Mesodermal cell (in vitro differentiated cells): ENCODE data around the gene COL20A1.

Source experiments
- H3K27ac ChIP-seq: 2 replicates; pipeline ENCODE4 v1.7.0; 2013; ENCODE audit warnings: mild to moderate bottlenecking, low read depth, low read length, moderate library complexity; ENCODE audit not compliant: severe bottlenecking
- H3K36me3 ChIP-seq: 2 replicates; pipeline ENCODE4 v1.7.1; 2013; ENCODE audit warnings: mild to moderate bottlenecking, low read length, moderate library complexity; ENCODE audit not compliant: control insufficient read depth, insufficient read depth
- H3K4me1 ChIP-seq: one replicate; pipeline ENCODE4 v1.7.1; 2013; ENCODE audit warnings: mild to moderate bottlenecking, low read length; ENCODE audit not compliant: insufficient read depth, control insufficient read depth, poor library complexity, severe bottlenecking
- H3K4me3 ChIP-seq: 2 replicates; pipeline ENCODE4 v1.7.0; 2013; ENCODE audit warnings: low read length, control low read depth, mild to moderate bottlenecking; ENCODE audit not compliant: insufficient read depth, poor library complexity, severe bottlenecking; ENCODE audit errors: extremely low read depth
- H3K9me3 ChIP-seq: 2 replicates; pipeline ENCODE4 v1.7.1; 2013; ENCODE audit warnings: mild to moderate bottlenecking, low read length, moderate library complexity; ENCODE audit not compliant: control insufficient read depth
- WGBS, 2 experiments: methylation state at CpG; one replicate each; pipeline ENCODE4 v1.1.5; 2013; ENCODE audit warnings: missing lambda C conversion rate in 2 of 2; ENCODE audit not compliant: insufficient coverage in 2 of 2; 5-methylcytosine and 5-hydroxymethylcytosine counted together

The COL20A1 gene

GRCh38 chr20:63357921-63358905 lies 65.2 kb downstream of the COL20A1 start:
- Histone ChIP-seq H3K9me3 (no peaks in the 10 kb centered on the region), H3K4me3 (no peak overlapping the region), H3K4me1 (peaks cover 4% of the 10 kb centered on the region), H3K36me3 (no peaks in the 10 kb centered on the region), H3K27ac (no peak overlapping the region)
- 89 to 91% methylated on average over 23 to 26 of the region's 26 CpGs for WGBS, 2 experiments

DNA sequence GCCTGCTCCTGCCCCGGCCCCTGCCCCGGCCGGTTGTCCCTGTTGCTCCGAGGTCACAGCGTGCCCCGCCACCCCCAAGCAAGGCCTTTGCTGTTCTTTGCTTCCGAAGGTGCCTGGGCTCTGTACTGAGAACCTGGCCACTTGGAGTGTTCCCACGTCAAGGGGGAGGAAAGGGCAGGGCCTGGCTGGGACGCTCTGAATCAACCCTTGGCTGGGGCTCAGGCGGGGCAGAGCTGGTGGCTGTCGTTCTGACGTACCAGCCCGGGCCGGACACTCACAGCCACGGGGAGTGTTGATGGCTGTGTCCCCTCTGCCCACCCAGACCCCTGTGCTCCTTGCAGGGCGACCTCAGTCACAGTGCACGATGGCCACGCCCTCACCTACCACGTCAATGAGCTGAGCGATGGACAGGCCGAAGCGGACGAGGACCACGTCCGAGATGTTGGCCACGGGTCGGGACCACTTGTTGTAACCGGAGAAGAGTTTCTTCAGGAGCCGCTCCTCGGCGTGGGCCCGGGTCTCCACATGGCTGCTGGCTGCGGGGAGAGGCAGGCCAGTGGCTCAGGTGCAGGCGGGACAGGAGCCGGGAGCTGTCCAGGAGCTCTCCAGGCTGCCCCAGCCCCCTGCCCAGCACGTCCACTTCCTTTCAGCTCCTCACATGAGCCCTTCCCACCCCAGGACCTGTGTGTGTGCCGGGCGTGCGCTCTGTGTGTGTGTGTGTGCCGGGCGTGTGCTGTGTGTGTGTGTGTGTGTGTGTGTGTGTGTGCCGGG lies 66.4 kb downstream of the COL20A1 start:
- H3K27ac ChIP-seq, result no peak overlapping the region
- H3K4me3 ChIP-seq, result no peak overlapping the region
- H3K4me1 ChIP-seq, result peaks cover 4% of the 10 kb centered on the region
- H3K9me3 ChIP-seq, result no peaks in the 10 kb centered on the region
- H3K36me3 ChIP-seq, result no peaks in the 10 kb centered on the region
- 91 to 93% methylated on average over 23 to 33 of the region's 42 CpGs for WGBS, 2 experiments

DNA sequence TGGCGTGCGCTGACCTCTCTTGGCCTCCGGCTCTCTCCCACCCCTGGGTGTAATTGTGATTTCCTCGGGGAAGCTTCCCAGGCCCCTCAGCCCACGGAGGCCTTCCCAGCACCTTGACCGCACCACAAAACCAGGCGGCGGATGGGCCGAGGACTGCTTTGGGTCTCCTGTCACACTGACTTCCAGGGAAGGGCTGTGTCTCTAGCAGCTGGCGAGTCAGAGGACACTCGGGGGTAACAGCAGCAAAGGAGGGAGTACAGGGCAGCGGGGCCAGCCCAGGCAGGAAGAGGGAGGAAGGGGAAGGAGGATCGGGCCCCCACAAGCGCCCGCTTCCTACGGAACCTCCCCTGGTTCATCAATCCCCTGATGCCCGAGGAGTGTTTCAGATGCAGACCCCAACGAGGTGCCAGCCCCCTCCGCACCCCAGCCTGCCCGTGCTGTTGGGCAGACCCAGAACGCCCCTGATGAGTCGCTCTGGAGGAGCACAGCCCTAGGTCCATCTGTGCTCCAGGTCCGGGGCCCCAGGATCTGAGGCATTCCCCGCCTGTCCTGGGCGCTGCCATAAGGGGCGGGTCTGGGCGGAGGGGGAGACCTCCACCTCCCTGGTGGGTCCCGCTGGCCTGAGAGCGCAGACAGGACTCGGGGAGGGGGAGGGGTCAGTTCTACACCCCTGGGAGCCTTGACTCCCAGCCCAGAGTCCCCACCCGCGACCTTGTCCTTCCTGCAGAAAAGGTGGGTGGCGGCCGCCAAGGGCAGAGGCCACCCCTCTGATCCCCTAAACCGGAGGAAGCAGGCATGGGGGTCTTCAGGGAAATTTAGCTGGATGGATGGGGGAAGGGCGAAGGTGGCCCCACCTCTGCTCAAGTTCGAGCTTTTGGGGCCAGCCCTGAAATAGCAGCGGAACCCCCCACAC lies 67.2 kb downstream of the COL20A1 start:
- no peaks in the 10 kb centered on the region for H3K9me3 ChIP-seq
- H3K4me3 ChIP-seq, result no peak overlapping the region
- 50 to 57% methylated on average over 24 to 26 of the region's 38 CpGs for WGBS, 2 experiments
- no peak overlapping the region for H3K27ac ChIP-seq
- H3K36me3 ChIP-seq, result no peaks in the 10 kb centered on the region
- H3K4me1 ChIP-seq, result peaks cover 4% of the 10 kb centered on the region

DNA sequence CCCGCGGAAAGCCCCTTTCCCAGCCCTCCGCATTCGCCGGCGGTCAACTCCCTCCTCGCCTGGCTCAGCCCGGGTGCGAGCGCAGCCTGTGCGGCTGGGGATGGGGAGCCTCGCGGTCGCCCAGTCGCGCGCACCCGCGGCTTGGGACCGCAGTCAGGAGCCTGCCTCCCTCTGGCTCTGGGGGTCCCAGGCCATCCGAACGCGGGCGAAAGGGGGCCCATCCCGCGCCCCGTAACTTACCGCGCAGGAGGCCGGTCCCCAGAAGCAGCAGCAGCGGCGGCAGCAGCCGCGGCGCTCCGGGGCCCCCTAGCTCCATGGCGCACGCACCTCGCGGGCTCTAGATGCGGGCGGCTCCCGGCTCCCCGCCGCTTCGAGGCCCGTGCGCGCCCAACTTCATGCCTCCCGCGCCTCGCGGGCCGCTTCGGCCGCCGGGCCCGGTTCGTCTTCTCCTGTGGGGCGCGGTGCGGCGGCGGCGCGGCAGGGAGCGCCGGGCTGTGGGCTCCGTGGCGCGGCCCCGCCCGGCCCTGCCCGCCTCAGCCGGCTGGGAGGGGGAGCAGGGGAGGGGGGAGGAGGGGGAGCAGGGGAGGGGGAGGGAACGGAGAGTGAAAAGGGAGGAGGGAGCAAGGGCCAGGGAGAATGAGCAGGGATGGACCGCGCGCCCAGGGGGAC lies 68.0 kb downstream of the COL20A1 start, which contains the start of gene CHRNA4:
TSS of gene CHRNA4 (minus strand) at position 500 of the 669 bp plus-strand sequence. CDS start at position 316, 184 bp downstream.
- WGBS, 2 experiments, result 2% methylated on average over 47 to 51 of the region's 79 CpGs

DNA sequence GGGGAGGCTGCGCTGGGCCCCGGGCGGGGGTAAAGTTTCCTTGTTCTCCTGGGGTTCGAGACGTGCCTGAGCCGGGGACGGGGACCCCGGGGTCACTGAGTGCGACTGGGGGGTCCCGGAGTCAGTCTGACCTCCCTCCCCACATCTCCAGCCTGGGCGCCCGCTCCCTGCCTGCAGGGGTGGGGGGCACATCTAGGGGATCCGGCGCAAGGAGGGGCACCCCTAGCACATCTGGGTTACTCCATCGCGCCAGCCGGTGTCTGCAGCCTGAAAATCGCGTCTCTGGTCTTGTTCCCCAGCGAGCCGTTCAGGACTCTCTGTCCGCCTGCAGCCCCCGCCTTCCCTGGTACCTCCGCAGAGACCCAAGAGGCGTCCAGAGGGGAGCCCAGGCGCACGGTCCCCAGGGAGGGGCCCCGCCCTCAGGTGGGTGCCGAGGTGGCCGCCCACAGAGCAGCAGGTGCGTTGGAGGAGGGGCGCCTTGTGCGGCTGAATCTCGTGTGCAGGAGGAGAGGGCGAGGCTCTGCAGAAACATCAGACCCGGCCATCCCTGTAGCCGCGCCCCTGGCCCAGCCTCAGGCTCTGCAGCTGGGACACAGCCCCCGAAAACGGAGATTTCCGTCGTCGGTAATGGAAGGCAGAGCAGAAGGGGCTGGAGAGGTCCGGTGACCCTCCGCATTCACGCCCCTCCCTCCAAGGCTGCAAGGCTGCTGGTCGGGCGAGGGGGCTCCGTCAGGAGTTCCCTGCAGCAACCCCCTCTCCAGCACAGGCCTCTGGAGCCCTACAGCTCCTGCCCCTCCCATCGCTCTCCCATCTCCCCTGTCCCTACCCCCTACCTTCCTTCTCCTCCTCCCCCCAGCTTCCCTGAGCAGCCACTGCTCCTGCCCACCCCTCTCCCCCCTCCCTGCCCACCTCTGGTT lies 68.8 kb downstream of the COL20A1 start:
- 12 to 14% methylated on average over 33 to 47 of the region's 50 CpGs for WGBS, 2 experiments
- peaks cover 4% of the 10 kb centered on the region for H3K4me1 ChIP-seq

More for the DNA sequence above, 68.0 kb downstream of the COL20A1 start, which contains the start of gene CHRNA4:
- peaks cover 4% of the 10 kb centered on the region for H3K4me1 ChIP-seq
- no peaks in the 10 kb centered on the region for H3K9me3 ChIP-seq
- no peaks in the 10 kb centered on the region for H3K36me3 ChIP-seq
- peak within 1 kb of the TSS; percentile 14 for H3K4me3 ChIP-seq
- H3K27ac ChIP-seq, result no peak within 1 kb of the TSS

DNA sequence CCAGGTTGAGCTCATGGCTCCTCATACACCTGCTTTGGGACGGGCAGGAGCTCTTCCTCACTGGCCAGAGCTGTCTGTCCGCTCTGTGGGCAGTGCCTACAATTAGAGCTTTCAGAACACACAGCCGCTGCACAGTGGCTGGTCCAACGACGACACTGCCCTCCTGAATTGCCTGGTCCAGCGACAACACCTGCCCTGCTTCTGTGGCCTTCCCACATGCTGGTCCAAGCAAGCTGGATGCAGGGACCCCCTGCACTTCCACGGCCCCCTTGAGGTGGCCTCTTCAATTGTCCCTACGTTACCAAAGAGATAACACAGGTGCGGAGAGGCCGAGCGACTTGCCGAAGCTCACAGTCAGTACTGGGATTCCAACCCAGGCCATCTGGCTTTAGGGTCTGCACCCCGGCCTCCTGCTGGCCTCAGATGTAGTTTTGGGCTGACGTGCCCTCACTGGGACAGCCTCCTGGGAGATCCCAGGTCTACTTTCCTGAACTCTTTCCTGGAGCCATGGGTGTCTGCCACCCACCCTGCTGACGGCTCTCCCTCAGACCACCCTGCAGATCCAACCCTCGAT lies 69.5 kb downstream of the COL20A1 start:
- 70 to 75% methylated on average over 16 of the region's 16 CpGs for WGBS, 2 experiments
- no peak overlapping the region for H3K4me3 ChIP-seq
- no peaks in the 10 kb centered on the region for H3K36me3 ChIP-seq
- H3K9me3 ChIP-seq, result no peaks in the 10 kb centered on the region
- no peak overlapping the region for H3K27ac ChIP-seq
- peaks cover 4% of the 10 kb centered on the region for H3K4me1 ChIP-seq

More for the DNA sequence above, 68.8 kb downstream of the COL20A1 start:
- Histone ChIP-seq H3K9me3 (no peaks in the 10 kb centered on the region), H3K36me3 (no peaks in the 10 kb centered on the region), H3K27ac (no peak overlapping the region), H3K4me3 (no peak overlapping the region)

DNA sequence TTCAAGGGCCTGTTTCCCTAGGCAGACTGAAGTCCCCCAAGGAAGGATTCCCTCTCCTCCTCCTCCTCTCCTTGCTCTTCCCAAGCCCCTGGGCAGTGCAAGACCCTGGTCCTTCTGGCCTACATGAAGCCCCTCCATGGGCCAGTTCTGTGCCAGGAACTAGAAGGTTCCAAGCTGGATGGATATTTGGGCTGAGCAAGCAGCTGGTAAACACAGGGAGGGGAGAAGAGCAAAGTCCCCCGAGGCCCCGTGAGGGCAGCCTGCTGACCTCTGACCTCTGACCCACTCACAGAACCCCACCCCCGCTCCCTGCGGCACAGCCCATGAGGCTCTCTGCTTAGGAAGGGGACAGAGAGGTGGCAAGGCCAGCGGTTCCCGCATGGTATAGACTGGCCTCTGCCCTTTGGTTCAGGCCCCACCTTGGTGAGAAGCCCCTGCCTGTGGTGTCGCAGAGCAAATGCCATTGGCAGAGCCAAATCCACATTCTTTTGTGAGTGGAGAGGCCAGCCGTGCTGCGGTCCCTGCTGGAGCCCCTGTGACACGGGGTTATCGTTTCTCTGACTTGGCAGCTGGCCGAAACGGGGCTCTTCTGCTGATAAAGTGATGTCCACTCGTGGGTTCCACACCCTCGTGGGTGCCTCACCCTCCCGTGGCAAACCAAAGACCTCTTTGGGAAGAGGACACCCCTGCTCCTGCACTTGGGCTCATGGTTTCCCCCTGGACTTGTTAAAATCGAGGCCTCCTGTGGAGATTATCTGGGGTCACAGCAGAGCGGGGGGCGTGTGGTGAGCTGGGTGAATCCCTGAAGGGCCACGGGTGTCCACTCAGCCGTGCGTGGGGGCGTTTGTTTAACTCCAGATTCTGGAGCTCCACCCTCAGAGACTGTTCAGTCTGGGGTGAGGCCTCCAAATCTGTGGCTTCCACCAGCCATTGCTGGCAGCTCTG lies 70.3 kb downstream of the COL20A1 start:
- 79 to 82% methylated on average over 21 to 23 of the region's 23 CpGs for WGBS, 2 experiments
- Histone ChIP-seq H3K4me3 (no peak overlapping the region), H3K9me3 (no peaks in the 10 kb centered on the region), H3K36me3 (no peaks in the 10 kb centered on the region), H3K27ac (no peak overlapping the region), H3K4me1 (peaks cover 4% of the 10 kb centered on the region)

DNA sequence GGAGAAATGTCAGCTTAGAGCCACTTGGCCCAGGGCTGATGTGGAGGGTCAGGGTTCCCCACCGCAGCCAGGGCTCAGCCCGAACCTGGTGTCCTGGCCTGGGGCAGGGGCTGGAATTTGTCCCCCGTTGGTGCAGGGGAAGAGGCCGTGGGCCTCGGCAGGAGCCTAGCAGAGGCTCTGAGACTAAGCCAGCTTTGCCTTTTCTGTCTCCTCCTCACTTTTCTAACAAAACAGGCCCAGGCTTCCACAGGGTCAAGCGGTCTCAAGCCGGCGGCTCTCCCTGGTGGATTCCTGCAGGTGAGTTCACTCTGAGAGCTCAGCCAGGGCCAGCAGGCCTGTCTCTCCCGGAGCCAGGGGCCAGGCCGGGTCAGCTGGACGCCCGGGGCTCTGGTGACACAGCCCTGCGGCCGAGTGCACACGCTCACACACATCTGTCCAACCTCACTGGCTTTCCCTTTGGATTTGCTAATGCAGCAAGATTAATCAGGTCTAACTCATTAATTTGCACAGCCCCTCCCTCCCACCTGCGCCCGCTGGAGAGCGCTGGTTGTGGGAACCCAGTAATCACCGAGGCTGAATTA lies 71.1 kb downstream of the COL20A1 start:
- 84 to 88% methylated on average over 16 to 19 of the region's 19 CpGs for WGBS, 2 experiments
- H3K27ac ChIP-seq, result no peak overlapping the region
- peaks cover 4% of the 10 kb centered on the region for H3K4me1 ChIP-seq

More for the DNA sequence above, 71.1 kb downstream of the COL20A1 start:
- no peaks in the 10 kb centered on the region for H3K36me3 ChIP-seq
- no peak overlapping the region for H3K4me3 ChIP-seq
- no peaks in the 10 kb centered on the region for H3K9me3 ChIP-seq
